22Rv1 (cell line): ENCODE data around the gene SLC46A1.

Experiments
- ZFX ChIP-seq: fragments of 450-650 bp; IDR thresholded peaks from 2 replicates; pipeline ENCODE4 v1.6.1; 2017; ENCODE audit warnings: antibody characterized with exemption, borderline replicate concordance
- TF ChIP-seq, protein P1 (sequence below): fragments of 450-650 bp; IDR thresholded peaks from 2 replicates; pipeline ENCODE4 v1.5.1; 2017; ENCODE audit warnings: mild to moderate bottlenecking

DNA sequence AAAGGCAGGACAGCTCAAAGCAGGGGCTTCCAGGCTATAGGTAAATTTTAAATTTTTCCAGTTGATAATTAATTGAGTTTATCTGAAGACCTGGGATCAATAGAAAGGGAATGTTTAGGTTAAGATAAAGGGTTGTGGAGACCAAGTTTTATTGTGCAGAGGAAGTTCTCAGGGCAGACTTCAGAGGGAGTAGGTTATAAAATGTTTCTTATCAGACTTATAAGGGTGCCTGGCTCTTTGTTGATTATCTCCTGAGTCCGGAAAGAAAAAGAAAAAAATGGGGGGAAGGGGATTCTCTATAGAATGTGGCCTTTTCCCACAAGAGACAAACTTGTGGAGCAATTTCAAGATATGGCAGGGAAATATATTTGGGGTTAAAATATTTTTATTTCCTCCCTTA, 15.9 kb downstream of the SLC46A1 start:
- TF ChIP-seq, protein P1, sequence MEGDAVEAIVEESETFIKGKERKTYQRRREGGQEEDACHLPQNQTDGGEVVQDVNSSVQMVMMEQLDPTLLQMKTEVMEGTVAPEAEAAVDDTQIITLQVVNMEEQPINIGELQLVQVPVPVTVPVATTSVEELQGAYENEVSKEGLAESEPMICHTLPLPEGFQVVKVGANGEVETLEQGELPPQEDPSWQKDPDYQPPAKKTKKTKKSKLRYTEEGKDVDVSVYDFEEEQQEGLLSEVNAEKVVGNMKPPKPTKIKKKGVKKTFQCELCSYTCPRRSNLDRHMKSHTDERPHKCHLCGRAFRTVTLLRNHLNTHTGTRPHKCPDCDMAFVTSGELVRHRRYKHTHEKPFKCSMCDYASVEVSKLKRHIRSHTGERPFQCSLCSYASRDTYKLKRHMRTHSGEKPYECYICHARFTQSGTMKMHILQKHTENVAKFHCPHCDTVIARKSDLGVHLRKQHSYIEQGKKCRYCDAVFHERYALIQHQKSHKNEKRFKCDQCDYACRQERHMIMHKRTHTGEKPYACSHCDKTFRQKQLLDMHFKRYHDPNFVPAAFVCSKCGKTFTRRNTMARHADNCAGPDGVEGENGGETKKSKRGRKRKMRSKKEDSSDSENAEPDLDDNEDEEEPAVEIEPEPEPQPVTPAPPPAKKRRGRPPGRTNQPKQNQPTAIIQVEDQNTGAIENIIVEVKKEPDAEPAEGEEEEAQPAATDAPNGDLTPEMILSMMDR, result no peak
- TF ChIP-seq ZFX, result no peak
